C4-2B (cell line): ENCODE data around the gene PABPC4L.

Source experiments
- CTCF ChIP-seq: fragments of 450-650 bp; conservative IDR thresholded peaks from 2 replicates; pipeline ENCODE4 v1.5.1; 2017; ENCODE audit warnings: mild to moderate bottlenecking
- ZFX ChIP-seq: fragments of 450-650 bp; IDR thresholded peaks from 2 replicates; pipeline ENCODE4 v1.6.1; 2017

GRCh38 chr4:134219043-134219442 lies 17.5 kb upstream of the PABPC4L start:
- TF ChIP-seq CTCF = no peak
- TF ChIP-seq ZFX = no peak
